RKO (cell line): ENCODE data around the gene VPS37B.
"Not testable (repeated sequence)": the region's sequence is repeated elsewhere in the genome, so short reads cannot be mapped to it uniquely, and the experiment has no call there.

Experiments used
- DNase-seq: peaks from one replicate; pipeline ENCODE4 v3.0.0-alpha.2; 2016; ENCODE audit warnings: low spot score

The VPS37B gene

GRCh38 chr12:122895704-122896636 lies at the start of gene VPS37B:
VPS37B (minus strand) TSS chr12:122896124; CDS start chr12:122896062, 62 bp downstream.
- peak; percentile 96 for DNase-seq

DNA sequence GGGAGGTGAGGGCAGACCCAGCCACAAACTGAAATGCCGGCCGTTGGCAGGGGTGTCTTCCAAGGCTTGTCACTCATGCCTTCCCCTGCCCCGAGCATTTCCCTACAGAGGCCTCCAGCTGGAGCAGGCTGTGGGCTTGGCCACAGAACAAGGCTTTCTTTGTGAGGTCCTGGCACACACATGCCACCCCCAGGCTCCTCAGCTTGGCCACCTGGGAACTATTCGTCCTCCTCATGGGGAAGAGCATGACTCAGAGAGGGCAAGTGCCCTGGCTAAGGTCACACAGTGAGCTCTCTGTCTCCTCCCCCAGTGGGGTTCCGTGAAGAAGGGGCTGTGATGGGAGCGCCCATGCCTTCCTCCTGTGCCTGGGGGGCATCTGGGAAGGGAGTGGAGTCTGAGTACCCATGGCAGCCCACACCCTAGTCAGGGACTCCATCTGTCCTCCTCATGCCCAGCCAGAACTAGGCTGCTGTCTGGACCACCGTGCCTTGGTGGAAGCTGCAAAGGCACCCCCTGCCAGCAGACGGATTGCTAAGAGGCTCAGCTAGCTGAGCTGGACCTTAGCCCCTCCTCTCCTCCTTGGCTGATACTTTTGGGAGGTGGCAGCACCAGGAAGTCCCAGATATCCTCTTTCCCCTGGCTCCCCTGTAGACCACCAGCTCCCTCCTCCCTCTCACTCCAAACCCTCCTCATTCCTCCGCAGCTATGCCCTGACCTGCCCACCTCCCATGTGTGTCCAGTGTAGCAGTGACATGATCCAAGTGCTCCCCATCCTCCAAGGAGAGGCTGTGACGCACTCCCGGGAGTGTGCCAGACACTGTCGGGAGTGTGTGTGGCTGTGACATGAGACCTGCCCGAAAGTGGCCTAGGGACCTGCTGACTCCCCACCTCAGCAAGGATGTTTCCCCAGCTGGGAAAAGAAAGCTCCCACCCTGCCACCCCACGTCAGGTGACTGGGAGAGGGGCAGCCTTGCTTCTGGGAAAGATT lies 49.0 kb upstream of the VPS37B start:
- DNase-seq: no peak

DNA sequence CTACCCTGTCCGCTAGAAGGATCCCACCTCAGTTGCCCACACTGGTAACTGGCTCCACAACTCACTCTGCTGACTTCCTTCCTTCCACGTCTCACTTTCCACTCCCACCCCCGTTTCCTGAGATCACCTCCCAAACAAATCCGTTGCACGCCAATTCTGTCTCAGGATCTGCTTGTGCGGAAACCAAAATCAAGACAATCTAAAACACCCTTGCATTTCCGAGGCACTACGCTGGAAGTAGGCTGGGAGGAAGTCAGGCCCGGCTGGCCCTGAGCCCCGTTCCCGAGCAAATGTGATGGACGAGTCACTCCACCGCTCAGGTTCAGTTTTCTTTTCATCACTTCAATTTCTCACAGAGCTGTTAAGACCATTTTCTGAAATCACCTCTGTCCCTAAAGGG lies 47.3 kb upstream of the VPS37B start:
- no peak for DNase-seq

- DNase-seq: no peak
These were observed 46.7 kb upstream of the VPS37B start for GRCh38 chr12:122942637-122943036.

GRCh38 chr12:122941351-122941750 lies 45.4 kb upstream of the VPS37B start:
- not testable (repeated sequence) for DNase-seq

- no peak for DNase-seq
These were observed 43.2 kb upstream of the VPS37B start for GRCh38 chr12:122939125-122939524.

GRCh38 chr12:122937622-122938091 lies 41.7 kb upstream of the VPS37B start:
- no peak for DNase-seq

- no peak for DNase-seq
These were observed 39.4 kb upstream of the VPS37B start for GRCh38 chr12:122935318-122935717.

DNA sequence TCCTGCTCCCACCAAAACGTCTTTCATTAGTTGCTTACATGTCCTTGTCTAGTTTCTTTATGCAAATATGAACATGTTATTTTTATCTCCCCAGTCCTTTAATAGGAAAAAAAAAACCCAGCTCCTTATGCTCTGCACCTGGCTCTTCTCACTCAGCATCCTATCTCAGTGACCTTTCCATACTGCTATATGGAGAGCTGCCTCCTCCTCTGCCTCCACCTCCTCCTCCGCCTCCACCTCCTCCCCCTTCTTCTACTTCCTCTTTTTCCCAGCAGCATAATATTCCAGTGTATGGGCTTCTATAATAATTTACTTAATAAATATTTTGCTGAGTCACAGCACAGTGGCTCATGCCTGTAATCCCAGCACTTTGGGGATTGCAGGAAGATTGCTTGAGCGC lies 38.8 kb upstream of the VPS37B start:
- DNase-seq: no peak

DNA sequence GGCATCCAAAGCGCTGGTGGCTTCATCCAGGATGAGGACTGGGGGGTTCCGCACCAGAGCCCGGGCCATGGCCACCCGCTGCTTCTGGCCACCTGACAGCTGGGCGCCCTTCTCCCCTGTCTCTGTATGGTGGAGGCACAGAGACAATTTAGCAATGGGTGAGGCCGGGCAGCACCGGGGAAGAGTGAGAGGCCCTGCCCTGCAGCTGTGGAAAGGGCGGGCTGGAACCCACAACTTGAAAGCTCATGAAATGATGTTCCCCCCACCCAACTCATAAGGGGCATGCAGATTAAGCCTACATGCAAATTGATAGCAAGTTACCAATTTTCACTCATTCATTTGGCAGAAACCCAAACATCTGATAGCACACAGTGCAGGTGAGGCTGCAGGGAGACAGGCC lies 36.3 kb upstream of the VPS37B start:
- DNase-seq: no peak

- DNase-seq: no peak
These were observed 33.9 kb upstream of the VPS37B start for GRCh38 chr12:122929812-122930211.

GRCh38 chr12:122929148-122929538 lies 33.2 kb upstream of the VPS37B start:
- no peak for DNase-seq

DNA sequence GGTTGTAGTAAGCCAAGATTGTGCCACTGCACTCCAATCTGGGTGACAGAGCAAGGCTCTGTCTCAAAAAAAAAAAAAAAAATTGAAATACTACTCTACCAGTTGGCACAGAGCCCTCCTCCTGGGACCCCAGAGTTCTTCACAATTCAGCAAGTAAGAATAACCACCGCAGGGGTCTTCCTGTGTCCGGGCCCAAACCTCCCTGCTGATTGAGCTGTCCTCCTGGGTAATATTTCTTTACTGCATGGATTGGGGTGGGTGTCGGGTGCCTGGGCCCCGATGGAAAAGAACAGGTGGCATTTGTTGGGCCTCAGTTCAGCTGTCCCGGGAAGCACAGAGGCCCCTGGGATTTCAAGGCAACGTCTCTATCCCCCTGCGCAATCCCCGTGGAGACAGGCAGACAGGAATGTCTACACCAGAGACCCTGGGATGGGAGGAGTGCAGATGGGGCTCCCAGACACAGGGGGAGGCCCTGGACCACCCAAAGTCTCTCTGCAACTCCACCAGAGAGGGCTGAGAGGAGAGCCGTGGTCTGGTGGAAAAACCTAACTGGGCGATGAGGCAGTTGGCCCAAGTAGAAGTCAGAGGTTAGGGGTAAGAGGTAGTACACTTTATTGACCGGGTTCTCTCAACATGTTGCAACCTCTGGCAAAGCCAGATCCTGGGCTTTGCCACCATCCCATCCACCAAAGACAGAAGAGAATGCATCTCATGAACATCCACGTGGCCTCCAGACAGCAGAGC lies 32.7 kb upstream of the VPS37B start:
- no peak for DNase-seq

DNA sequence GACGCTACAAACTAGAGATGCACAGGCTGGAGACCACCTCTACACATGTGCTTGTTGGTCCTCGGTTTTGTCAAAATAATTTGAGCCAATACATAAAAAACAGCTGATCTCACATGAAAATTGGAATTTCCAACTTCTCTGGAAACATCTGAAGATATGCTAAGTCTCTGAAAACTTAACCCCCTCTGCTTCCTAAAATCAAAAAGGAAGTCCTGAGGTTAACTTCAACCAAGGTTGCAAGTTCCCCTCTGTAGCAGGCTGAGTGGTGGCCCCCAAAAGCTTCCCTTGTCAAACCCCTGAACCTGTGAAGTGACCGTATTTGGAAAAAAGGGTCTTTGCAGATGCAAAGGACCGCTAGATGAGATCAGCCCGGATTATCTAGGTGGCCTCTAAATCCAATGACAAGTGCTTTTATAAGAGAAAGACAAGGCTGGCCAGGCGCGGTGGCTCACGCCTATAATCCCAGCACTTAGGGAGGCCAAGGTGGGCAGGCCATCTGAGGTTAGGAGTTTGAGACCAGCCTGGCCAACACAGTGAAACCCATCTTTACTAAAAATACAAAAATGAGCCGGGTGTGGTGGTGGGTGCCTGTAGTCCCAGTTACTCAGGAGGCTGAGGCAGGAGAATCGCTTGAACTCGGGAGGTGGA lies 32.0 kb upstream of the VPS37B start:
- DNase-seq: no peak

- no peak for DNase-seq
These were observed 26.0 kb upstream of the VPS37B start for GRCh38 chr12:122921917-122922316.

DNA sequence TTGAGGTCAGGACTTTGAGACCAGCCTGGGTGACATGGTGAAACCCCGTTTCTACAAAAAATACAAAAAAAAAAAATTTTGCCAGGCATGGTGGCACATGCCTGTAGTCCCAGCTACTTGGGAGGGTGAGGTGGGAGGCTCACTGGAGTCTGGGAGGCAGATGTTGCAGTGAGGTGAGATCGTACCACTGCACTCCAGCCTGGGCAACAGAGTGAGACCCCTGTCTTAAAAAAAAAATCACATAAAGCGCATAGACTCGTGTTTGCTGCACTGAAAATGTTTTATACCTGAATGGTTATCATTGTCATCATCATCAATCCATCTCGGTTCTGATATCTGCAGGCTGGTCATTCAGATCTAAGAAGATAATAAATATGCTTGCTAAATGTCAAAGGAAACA lies 24.8 kb upstream of the VPS37B start:
- DNase-seq: no peak

GRCh38 chr12:122918827-122919226 lies 22.9 kb upstream of the VPS37B start:
- no peak for DNase-seq

GRCh38 chr12:122917507-122918121 lies 21.7 kb upstream of the VPS37B start:
- no peak for DNase-seq

DNA sequence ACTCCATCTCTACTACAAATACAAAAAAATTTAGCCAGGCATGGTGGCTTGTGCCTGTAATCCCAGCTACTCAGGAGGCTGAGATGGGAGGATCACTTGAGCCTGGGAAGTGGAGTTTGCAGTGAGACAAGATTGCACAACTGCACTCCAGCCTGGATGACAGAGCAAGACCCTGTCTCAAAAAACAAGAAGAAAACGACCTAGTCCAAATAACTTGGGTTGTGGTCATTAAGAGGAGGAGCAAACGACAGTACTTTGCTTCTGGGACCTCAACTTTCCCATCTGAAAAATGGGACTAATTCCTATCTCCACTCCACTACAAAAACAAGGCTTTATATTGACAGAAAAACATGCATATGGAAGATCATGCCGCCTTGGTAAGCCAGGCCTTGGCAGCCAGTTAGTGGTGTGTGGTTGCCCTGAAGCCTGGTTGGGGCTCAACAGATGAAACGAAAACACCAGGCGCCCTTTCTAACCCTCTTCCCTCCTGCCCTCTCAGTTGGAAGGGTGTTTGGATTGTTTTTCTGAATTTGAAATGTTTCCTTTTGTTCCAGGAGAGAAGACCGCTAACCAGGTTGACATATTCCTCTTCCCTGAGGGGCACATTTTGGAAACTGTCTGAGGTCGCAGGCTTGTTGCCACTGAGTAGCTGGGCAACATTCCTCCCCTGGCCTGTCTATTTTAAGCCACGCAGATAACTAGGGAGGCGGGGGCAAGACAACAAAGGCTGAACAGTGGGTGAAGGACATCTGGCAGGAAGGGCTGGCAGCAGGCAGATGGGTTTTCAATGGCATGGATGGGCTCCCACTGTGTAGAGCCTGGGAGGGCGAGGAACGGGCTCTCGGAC lies 13.7 kb upstream of the VPS37B start:
- DNase-seq: no peak

GRCh38 chr12:122908915-122909314 lies 13.0 kb upstream of the VPS37B start:
- no peak for DNase-seq
